Measurements from ENCODE around the gene ZNF628. TPM values are rescaled to one million over a fixed set of nuclear protein-coding genes. Genes with fewer than 3 reads are reported as not detected.

The ZNF628 gene
- polyA plus RNA-seq, 3 donors: 0.50 to 3.1 TPM; not detected in 1

- H3K4me3 Mint-ChIP-seq: peak overlapping the region in 1 of 2 donors; percentile 55
- H3K4me1 Mint-ChIP-seq: no peaks in the 10 kb centered on the region
- H3K4me2 ChIP-seq (replicated peaks; ENCODE audit: extremely low read depth, low read length, poor library complexity, severe bottlenecking): no peak overlapping the region
- no peaks in the 10 kb centered on the region for H3K36me3 ChIP-seq (replicated peaks in 1 of 2; ENCODE audit: control insufficient read depth in 1 of 2, insufficient read depth in 2 of 2, low read length in 2 of 2)
- no peaks in the 10 kb centered on the region for H3K36me3 Mint-ChIP-seq
- no peaks in the 10 kb centered on the region for H4K20me1 ChIP-seq (ENCODE audit: insufficient read depth, low read length)
- H3K27ac ChIP-seq (ENCODE audit: low read depth in 1 of 2, low read length in 2 of 2): no peak overlapping the region
- intact Hi-C loops (cut with micrococcal nuclease): no loop called here
- WGBS (ENCODE audit: insufficient coverage): 88% methylated on average over 13 of the region's 14 CpGs
- H3K9ac ChIP-seq (ENCODE audit: insufficient read depth, low read length, poor library complexity, severe bottlenecking): no peak overlapping the region
- peaks cover 0 to 16% (median 10%) of the 10 kb centered on the region in 7 donors for H3K9me3 Mint-ChIP-seq
- H3K4me1 ChIP-seq (ENCODE audit: control insufficient read depth in 1 of 2, insufficient read depth in 2 of 2, low read length in 2 of 2): no peaks in the 10 kb centered on the region
- no peak overlapping the region for H2AFZ ChIP-seq (ENCODE audit: insufficient read depth, low read depth, low read length, poor library complexity, severe bottlenecking)
- H3K4me3 ChIP-seq (replicated peaks in 1 of 3; ENCODE audit: low read depth in 2 of 3, low read length in 3 of 3): no peak overlapping the region
- no peak overlapping the region for H3K27ac Mint-ChIP-seq
- TF ChIP-seq CTCF (IDR thresholded peaks at IDR 0.05): no peak
- no peak for DNase-seq
- no peaks in the 10 kb centered on the region for H3K79me2 ChIP-seq (ENCODE audit: insufficient read depth, low read length)
- H3K27me3 Mint-ChIP-seq (ENCODE audit: low read depth in 3 of 3): peaks cover 17 to 36% (median 30%) of the 10 kb centered on the region in 3 donors
- peaks cover 5 to 25% of the 10 kb centered on the region in 2 donors for H3K27me3 ChIP-seq (ENCODE audit: control insufficient read depth in 2 of 2, insufficient read depth in 2 of 2, low read length in 2 of 2)
- H3K9me3 ChIP-seq (replicated peaks in 1 of 2; ENCODE audit: control insufficient read depth in 1 of 2, insufficient read depth in 1 of 2, low read length in 2 of 2): peaks cover 0 to 13% of the 10 kb centered on the region in 2 donors
These were observed 44.0 kb upstream of the ZNF628 start for GRCh38 chr19:55432241-55432959.

GRCh38 chr19:55433292-55433691, 43.1 kb upstream of the ZNF628 start:
- 18% methylated on average over 48 of the region's 48 CpGs for WGBS (ENCODE audit: insufficient coverage)
- intact Hi-C loops (cut with micrococcal nuclease): no loop called here
- no peak overlapping the region for H3K9ac ChIP-seq (ENCODE audit: insufficient read depth, low read length, poor library complexity, severe bottlenecking)
- H3K4me2 ChIP-seq (replicated peaks; ENCODE audit: extremely low read depth, low read length, poor library complexity, severe bottlenecking): no peak overlapping the region
- peaks cover 5 to 26% of the 10 kb centered on the region in 2 donors for H3K27me3 ChIP-seq (ENCODE audit: control insufficient read depth in 2 of 2, insufficient read depth in 2 of 2, low read length in 2 of 2)
- no peak overlapping the region for H2AFZ ChIP-seq (ENCODE audit: insufficient read depth, low read depth, low read length, poor library complexity, severe bottlenecking)
- no peak overlapping the region for H3K27ac Mint-ChIP-seq
- no peaks in the 10 kb centered on the region for H3K4me1 ChIP-seq (ENCODE audit: control insufficient read depth in 1 of 2, insufficient read depth in 2 of 2, low read length in 2 of 2)
- H3K36me3 Mint-ChIP-seq: no peaks in the 10 kb centered on the region
- no peak overlapping the region for H3K4me3 Mint-ChIP-seq
- H3K79me2 ChIP-seq (ENCODE audit: insufficient read depth, low read length): no peaks in the 10 kb centered on the region
- H3K4me1 Mint-ChIP-seq: no peaks in the 10 kb centered on the region
- no peak overlapping the region for H3K4me3 ChIP-seq (replicated peaks in 1 of 3; ENCODE audit: low read depth in 2 of 3, low read length in 3 of 3)
- H3K27ac ChIP-seq (ENCODE audit: low read depth in 1 of 2, low read length in 2 of 2): no peak overlapping the region
- no peaks in the 10 kb centered on the region for H4K20me1 ChIP-seq (ENCODE audit: insufficient read depth, low read length)
- H3K9me3 ChIP-seq (replicated peaks in 1 of 2; ENCODE audit: control insufficient read depth in 1 of 2, insufficient read depth in 1 of 2, low read length in 2 of 2): peaks cover 0 to 13% of the 10 kb centered on the region in 2 donors
- no peak for TF ChIP-seq CTCF (IDR thresholded peaks at IDR 0.05)
- peaks cover 0 to 17% (median 10%) of the 10 kb centered on the region in 7 donors for H3K9me3 Mint-ChIP-seq
- H3K27me3 Mint-ChIP-seq (ENCODE audit: low read depth in 3 of 3): peaks cover 21 to 36% (median 28%) of the 10 kb centered on the region in 3 donors
- H3K36me3 ChIP-seq (replicated peaks in 1 of 2; ENCODE audit: control insufficient read depth in 1 of 2, insufficient read depth in 2 of 2, low read length in 2 of 2): no peaks in the 10 kb centered on the region
- DNase-seq: no peak
